ENCODE results near the gene ATCAY.

ATCAY gene

DNA sequence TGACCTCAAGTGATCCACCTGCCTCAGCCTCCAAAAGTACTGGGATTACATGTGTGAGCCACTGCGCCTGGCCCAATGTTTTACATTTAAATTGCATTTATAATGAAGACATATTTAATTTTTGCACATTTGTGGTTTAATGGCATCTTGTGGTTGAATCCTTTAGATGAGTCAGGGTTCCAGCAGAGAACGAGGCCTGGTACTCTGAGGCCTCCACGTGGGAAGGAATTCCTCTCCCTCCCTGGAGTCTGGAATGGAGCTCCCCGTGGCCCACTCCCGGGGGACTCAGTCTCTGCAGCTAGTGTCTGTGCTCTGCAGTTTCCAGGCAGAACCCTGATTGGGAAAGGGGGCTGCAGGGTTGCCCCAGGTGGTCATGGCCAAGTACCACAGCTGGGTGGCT, 35.9 kb upstream of the ATCAY start:
- no peak overlapping the region for H3K4me3 ChIP-seq (ENCODE audit: low read depth, low read length)
- DNase-seq (ENCODE audit: low read depth) = no peak
- TF ChIP-seq, protein P1, sequence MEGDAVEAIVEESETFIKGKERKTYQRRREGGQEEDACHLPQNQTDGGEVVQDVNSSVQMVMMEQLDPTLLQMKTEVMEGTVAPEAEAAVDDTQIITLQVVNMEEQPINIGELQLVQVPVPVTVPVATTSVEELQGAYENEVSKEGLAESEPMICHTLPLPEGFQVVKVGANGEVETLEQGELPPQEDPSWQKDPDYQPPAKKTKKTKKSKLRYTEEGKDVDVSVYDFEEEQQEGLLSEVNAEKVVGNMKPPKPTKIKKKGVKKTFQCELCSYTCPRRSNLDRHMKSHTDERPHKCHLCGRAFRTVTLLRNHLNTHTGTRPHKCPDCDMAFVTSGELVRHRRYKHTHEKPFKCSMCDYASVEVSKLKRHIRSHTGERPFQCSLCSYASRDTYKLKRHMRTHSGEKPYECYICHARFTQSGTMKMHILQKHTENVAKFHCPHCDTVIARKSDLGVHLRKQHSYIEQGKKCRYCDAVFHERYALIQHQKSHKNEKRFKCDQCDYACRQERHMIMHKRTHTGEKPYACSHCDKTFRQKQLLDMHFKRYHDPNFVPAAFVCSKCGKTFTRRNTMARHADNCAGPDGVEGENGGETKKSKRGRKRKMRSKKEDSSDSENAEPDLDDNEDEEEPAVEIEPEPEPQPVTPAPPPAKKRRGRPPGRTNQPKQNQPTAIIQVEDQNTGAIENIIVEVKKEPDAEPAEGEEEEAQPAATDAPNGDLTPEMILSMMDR (IDR thresholded peaks at IDR 0.05; ENCODE audit: low read depth, low read length, missing control alignments) = no peak

DNA sequence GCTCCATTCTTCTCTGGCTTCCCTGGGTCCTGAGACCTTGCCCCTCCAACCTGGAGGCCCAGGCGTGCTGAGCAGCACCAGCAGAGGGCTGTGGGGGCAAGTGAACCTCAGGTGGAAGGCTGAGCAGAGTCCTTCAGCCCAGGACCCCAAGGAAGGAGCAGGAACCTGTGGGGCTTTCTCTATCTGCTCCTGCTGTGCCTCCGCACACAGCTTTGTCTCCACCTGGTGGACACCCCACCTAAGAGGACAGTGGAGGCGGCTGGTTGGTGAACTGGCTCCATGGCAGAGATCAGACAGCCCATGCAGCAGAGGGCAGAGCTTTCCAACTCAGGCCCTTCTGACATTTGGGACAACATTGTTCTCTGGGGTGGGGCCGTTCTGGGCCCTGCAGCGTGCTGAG, 31.4 kb upstream of the ATCAY start:
- TF ChIP-seq, protein P1 (IDR thresholded peaks at IDR 0.05; ENCODE audit: low read depth, low read length, missing control alignments) = peak; percentile 71
- no peak overlapping the region for H3K4me3 ChIP-seq (ENCODE audit: low read depth, low read length)
- DNase-seq (ENCODE audit: low read depth) = no peak

DNA sequence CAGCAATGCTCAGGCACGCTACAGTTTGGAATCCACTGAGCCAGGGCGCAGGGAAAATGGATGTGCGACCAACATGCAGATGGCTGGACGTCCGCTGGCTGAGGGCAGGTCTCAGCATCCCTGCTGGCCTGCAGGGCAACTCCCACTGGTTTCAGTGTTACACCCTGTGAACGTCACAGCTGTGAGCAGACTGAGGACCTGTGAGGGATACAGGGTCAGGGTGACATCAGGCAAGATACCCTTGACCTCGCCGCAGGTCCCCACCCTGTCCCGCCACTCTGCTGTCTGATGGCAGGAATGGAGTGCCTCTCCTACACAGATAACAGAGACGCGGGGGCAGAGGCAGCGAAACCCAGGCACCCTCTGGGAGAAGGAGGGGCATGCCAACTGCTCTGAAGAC, 30.7 kb upstream of the ATCAY start:
- TF ChIP-seq, protein P1 (IDR thresholded peaks at IDR 0.05; ENCODE audit: low read depth, low read length, missing control alignments) = no peak
- no peak overlapping the region for H3K4me3 ChIP-seq (ENCODE audit: low read depth, low read length)
- DNase-seq (ENCODE audit: low read depth) = no peak

DNA sequence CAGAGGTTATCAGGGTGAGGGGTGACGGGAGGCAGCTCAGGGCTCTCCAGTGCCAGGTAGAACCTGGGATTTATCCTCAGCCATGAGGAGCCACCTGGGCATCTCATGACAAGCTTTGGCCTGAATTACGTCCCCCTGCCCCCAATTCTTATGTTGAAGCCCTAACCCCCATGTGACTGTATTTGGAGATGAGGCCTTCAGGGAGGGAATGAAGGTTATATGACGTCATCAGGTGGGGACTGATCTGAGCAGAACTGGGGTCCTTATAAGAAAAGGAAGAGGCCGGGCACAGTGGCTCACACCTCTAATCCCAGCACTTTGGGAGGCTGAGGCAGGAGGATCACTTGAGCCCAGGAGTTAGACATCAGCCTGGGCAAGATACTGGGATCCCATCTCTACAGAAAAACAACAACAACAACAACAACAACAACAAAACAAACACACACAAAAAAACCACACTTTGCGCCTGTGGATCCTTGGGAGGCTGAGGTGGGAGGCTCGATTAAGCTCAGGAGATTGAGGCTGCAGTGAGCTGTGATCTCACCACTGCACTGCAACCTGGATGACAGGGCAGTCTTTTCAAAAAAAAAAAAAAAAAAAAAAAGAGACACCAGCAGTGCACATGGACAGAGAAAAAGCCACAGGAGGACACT, 30.0 kb upstream of the ATCAY start:
- H3K4me3 ChIP-seq (ENCODE audit: low read depth, low read length) = no peak overlapping the region
- TF ChIP-seq, protein P1 (IDR thresholded peaks at IDR 0.05; ENCODE audit: low read depth, low read length, missing control alignments) = no peak
- no peak for DNase-seq (ENCODE audit: low read depth)

DNA sequence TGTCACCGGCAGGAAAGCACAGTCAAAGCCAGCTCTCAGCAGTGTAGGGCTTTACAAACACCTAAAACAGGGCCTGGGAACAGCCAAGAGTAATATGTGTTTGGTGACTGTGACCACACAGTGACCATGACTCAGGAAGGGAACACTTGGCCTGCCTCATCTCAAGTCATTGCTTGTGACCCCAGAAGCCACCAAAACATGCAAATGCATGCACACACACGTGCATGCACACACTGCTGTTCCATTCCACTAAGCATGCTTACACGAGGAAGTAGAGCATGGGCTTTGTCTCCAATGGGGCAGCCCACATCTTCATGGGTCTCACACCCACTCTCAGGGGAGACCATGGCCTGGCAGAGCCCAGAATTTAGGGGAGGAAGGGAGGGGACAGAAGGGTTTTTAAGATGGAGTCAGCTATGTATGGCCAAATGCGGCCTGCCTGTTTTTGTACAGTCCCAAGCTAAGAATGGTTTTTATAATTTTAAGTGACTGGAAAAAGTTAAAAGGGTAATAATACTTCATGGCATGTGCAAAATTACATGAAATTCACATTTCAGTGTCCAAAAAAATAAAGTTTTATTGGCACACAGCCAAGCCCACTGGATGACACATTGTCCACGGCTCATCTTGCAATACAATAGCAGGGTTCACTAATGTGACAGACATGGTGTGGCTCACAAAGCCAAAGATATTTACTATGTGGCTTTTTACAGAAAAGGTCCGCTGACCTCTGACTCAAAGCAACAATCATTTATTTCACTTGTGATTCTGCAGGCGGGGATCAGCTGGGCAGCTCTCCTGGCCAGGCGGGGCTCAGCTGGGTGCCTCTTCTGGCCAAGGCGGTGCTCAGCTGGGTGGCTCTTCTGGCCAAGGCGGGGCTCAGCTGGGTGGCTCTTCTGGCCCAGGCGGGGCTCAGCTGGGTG, 29.0 kb upstream of the ATCAY start:
- DNase-seq (ENCODE audit: low read depth) = no peak
- TF ChIP-seq, protein P1 (IDR thresholded peaks at IDR 0.05; ENCODE audit: low read depth, low read length, missing control alignments) = no peak
- no peak overlapping the region for H3K4me3 ChIP-seq (ENCODE audit: low read depth, low read length)

DNA sequence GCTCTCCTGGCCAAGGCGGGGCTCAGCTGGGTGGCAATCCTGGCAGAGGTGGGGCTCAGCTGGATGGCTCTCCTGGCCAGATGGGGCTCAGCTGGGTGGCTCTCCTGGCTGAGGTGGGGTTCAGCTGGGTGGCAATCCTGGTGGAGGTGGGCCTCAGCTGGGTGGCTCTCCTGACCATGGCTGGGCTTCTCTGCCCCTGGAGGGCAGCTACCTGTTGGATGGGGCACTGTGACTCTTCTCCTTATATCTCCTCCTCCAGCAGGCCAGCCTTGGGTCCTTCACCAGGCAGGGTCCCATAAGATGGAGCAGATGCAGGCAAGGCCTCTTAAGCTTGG, 28.3 kb upstream of the ATCAY start:
- no peak for DNase-seq (ENCODE audit: low read depth)
- TF ChIP-seq, protein P1 (IDR thresholded peaks at IDR 0.05; ENCODE audit: low read depth, low read length, missing control alignments) = no peak
- no peak overlapping the region for H3K4me3 ChIP-seq (ENCODE audit: low read depth, low read length)

All from GM12864 (cell line).